HepG2 (cell line): Measurements from ENCODE around the gene GSTP1. TPM values are rescaled to one million over a fixed set of nuclear protein-coding genes. Genes with fewer than 3 reads are reported as not detected.

Experiments
- BORCS8-MEF2B ChIP-seq: sonication (generic); formaldehyde crosslinking; IDR thresholded peaks from 2 replicates; pipeline ENCODE4 v1.8.0; 2022; ENCODE audit warnings: mild to moderate bottlenecking, missing genetic modification reagents
- GPN1 ChIP-seq: sonication (generic); formaldehyde crosslinking; IDR thresholded peaks from 2 replicates; pipeline ENCODE4 v1.5.1; 2020; ENCODE audit warnings: missing genetic modification reagents, borderline replicate concordance
- KAT8 ChIP-seq: IDR thresholded peaks from 2 replicates; pipeline ENCODE4 v1.6.1; 2016; ENCODE audit warnings: missing genetic modification reagents, missing compliant biosample characterization
- KLF6 ChIP-seq: IDR thresholded peaks from 2 replicates; pipeline ENCODE4 v1.8.0; 2016; ENCODE audit warnings: missing biosample characterization, missing genetic modification reagents
- SP5 ChIP-seq: IDR thresholded peaks from 2 replicates; pipeline ENCODE4 v1.6.1; 2016; ENCODE audit warnings: low read depth, borderline replicate concordance
- ZMYM3 ChIP-seq: sonication (generic); formaldehyde crosslinking; IDR thresholded peaks from 2 replicates; pipeline ENCODE4 v1.5.1; 2020; ENCODE audit warnings: mild to moderate bottlenecking, missing genetic modification reagents
- ZNF446 ChIP-seq: sonication (generic); formaldehyde crosslinking; IDR thresholded peaks from 2 replicates; pipeline ENCODE4 v1.5.0; 2020; ENCODE audit warnings: mild to moderate bottlenecking, missing genetic modification reagents
- ZNF460 ChIP-seq: sonication (generic); formaldehyde crosslinking; IDR thresholded peaks from 2 replicates; pipeline ENCODE4 v1.5.1; 2020; ENCODE audit warnings: missing genetic modification reagents, mild to moderate bottlenecking, borderline replicate concordance
- ZNF768 ChIP-seq: sonication (generic); formaldehyde crosslinking; IDR thresholded peaks from 2 replicates; pipeline ENCODE4 v1.4.0; 2020; ENCODE audit warnings: missing genetic modification reagents
- polyA plus RNA-seq, 8 experiments: library from polyadenylated mRNA; depleted of rRNA in 3 of 8; stranded (reverse) in 7 of 8; unstranded in 1 of 8; fragments of >200 nt; fragmentation: Illumina TruSeq in 4 of 8; extraction: Trizol in 4 of 8; gene quantifications; 2 replicates each; pipeline versions ENCODE4 v1.2.1 to v1.2.3, GENCODE V29; 2011 to 2016; ENCODE audit warnings: low read depth in 4 of 8, missing spikeins in 1 of 8, mixed read lengths in 1 of 8; ENCODE audit not compliant: insufficient read depth in 1 of 8
- total RNA-seq, 5 experiments: library from RNA; depleted of rRNA; stranded (reverse); fragments of >200 nt; fragmentation: Illumina TruSeq; extraction: Trizol; gene quantifications; 2 replicates each; pipeline ENCODE4 v1.2.3, GENCODE V29; 2016; ENCODE audit warnings: low read depth in 1 of 5
- TF ChIP-seq, protein P1 (sequence below): sonication (generic); formaldehyde crosslinking; IDR thresholded peaks from 2 replicates; pipeline ENCODE4 v1.4.0; 2020; ENCODE audit warnings: mild to moderate bottlenecking, missing genetic modification reagents
- TF ChIP-seq, protein P2 (sequence below): sonication (generic); formaldehyde crosslinking; IDR thresholded peaks from 2 replicates; pipeline ENCODE4 v1.9.0; 2021; ENCODE audit warnings: missing genetic modification reagents, borderline replicate concordance
- TF ChIP-seq, protein P3 (sequence below): sonication (generic); formaldehyde crosslinking; IDR thresholded peaks from 2 replicates; pipeline ENCODE4 v1.5.0; 2020; ENCODE audit warnings: missing genetic modification reagents
- TF ChIP-seq, protein P4 (sequence below): sonication (generic); formaldehyde crosslinking; IDR thresholded peaks from 2 replicates; pipeline ENCODE4 v1.8.0; 2022; ENCODE audit warnings: mild to moderate bottlenecking, missing genetic modification reagents
- TF ChIP-seq, protein P5 (sequence below): sonication (generic); formaldehyde crosslinking; IDR thresholded peaks from 2 replicates; pipeline ENCODE4 v1.4.0; 2020; ENCODE audit warnings: missing genetic modification reagents, borderline replicate concordance
- TF ChIP-seq, protein P6 (sequence below): sonication (generic); formaldehyde crosslinking; IDR thresholded peaks from 2 replicates; pipeline ENCODE4 v1.8.0; 2022; ENCODE audit warnings: missing genetic modification reagents, low read depth, mild to moderate bottlenecking, borderline replicate concordance
- TF ChIP-seq, protein P7 (sequence below): sonication (generic); formaldehyde crosslinking; IDR thresholded peaks from 2 replicates; pipeline ENCODE4 v1.5.0; 2020; ENCODE audit warnings: mild to moderate bottlenecking, missing genetic modification reagents
- TF ChIP-seq, protein P8 (sequence below): sonication (generic); formaldehyde crosslinking; IDR thresholded peaks from 2 replicates; pipeline ENCODE4 v1.4.0; 2020; ENCODE audit warnings: mild to moderate bottlenecking, missing genetic modification reagents

Gene GSTP1
- total and polyA plus RNA-seq, 2 of the 13 experiments (the other 11 are each of a cell fraction or from before 2014, with no cell fraction given), result not detected

DNA sequence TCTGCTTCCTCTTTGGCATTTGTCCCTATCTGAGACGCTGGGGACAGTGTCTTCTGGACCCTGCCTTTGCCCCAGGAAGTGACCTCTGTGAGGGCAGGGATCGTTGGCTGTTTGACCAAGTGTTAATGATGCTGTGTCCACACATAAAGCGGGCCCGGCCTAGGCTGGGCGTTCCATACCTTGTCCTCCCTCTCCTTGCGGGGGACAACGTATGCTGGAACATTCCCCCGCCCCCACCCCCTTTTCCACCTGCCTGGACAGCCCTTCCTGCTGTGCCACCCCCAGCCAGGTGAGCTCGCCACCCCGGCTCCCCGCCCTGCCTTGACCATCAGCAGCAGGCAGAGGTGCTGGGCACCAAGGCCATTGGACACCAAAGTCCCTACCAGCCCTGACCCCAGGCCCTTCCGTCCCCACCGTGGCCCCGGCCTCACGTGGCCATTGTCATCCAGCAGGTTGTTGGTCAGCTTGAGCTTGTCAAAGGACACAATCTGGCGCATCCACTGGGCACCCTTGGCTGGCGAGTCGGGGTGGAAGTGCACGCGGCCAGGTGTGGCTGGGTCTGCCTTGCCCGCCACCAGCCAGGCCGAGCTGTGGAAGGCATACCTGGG lies 50.2 kb downstream of the GSTP1 start (continued):
- TF ChIP-seq KAT8 (CRISPR knock-in tag), result no peak
- TF ChIP-seq, protein P1, sequence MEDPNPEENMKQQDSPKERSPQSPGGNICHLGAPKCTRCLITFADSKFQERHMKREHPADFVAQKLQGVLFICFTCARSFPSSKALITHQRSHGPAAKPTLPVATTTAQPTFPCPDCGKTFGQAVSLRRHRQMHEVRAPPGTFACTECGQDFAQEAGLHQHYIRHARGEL, result no peak
- TF ChIP-seq, protein P2, sequence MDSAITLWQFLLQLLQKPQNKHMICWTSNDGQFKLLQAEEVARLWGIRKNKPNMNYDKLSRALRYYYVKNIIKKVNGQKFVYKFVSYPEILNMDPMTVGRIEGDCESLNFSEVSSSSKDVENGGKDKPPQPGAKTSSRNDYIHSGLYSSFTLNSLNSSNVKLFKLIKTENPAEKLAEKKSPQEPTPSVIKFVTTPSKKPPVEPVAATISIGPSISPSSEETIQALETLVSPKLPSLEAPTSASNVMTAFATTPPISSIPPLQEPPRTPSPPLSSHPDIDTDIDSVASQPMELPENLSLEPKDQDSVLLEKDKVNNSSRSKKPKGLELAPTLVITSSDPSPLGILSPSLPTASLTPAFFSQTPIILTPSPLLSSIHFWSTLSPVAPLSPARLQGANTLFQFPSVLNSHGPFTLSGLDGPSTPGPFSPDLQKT, result no peak
- TF ChIP-seq GPN1, result no peak
- TF ChIP-seq, protein P3, sequence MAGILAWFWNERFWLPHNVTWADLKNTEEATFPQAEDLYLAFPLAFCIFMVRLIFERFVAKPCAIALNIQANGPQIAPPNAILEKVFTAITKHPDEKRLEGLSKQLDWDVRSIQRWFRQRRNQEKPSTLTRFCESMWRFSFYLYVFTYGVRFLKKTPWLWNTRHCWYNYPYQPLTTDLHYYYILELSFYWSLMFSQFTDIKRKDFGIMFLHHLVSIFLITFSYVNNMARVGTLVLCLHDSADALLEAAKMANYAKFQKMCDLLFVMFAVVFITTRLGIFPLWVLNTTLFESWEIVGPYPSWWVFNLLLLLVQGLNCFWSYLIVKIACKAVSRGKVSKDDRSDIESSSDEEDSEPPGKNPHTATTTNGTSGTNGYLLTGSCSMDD (CRISPR knock-in tag), result no peak
- TF ChIP-seq, protein P4, sequence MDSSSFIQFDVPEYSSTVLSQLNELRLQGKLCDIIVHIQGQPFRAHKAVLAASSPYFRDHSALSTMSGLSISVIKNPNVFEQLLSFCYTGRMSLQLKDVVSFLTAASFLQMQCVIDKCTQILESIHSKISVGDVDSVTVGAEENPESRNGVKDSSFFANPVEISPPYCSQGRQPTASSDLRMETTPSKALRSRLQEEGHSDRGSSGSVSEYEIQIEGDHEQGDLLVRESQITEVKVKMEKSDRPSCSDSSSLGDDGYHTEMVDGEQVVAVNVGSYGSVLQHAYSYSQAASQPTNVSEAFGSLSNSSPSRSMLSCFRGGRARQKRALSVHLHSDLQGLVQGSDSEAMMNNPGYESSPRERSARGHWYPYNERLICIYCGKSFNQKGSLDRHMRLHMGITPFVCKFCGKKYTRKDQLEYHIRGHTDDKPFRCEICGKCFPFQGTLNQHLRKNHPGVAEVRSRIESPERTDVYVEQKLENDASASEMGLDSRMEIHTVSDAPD (CRISPR knock-in tag), result no peak
- TF ChIP-seq, protein P5, sequence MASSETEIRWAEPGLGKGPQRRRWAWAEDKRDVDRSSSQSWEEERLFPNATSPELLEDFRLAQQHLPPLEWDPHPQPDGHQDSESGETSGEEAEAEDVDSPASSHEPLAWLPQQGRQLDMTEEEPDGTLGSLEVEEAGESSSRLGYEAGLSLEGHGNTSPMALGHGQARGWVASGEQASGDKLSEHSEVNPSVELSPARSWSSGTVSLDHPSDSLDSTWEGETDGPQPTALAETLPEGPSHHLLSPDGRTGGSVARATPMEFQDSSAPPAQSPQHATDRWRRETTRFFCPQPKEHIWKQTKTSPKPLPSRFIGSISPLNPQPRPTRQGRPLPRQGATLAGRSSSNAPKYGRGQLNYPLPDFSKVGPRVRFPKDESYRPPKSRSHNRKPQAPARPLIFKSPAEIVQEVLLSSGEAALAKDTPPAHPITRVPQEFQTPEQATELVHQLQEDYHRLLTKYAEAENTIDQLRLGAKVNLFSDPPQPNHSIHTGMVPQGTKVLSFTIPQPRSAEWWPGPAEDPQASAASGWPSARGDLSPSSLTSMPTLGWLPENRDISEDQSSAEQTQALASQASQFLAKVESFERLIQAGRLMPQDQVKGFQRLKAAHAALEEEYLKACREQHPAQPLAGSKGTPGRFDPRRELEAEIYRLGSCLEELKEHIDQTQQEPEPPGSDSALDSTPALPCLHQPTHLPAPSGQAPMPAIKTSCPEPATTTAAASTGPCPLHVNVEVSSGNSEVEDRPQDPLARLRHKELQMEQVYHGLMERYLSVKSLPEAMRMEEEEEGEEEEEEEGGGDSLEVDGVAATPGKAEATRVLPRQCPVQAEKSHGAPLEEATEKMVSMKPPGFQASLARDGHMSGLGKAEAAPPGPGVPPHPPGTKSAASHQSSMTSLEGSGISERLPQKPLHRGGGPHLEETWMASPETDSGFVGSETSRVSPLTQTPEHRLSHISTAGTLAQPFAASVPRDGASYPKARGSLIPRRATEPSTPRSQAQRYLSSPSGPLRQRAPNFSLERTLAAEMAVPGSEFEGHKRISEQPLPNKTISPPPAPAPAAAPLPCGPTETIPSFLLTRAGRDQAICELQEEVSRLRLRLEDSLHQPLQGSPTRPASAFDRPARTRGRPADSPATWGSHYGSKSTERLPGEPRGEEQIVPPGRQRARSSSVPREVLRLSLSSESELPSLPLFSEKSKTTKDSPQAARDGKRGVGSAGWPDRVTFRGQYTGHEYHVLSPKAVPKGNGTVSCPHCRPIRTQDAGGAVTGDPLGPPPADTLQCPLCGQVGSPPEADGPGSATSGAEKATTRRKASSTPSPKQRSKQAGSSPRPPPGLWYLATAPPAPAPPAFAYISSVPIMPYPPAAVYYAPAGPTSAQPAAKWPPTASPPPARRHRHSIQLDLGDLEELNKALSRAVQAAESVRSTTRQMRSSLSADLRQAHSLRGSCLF, result no peak
- no peak for TF ChIP-seq ZNF460 (CRISPR knock-in tag)
- TF ChIP-seq, protein P6, sequence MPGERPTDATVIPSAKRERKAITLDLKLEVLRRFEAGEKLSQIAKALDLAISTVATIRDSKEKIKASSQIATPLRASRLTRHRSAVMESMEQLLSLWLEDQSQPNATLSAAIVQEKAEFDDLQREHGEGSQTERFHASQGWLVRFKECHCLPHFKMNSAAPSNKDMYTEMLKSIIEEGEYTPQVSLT (CRISPR knock-in tag), result no peak
- TF ChIP-seq, protein P7, sequence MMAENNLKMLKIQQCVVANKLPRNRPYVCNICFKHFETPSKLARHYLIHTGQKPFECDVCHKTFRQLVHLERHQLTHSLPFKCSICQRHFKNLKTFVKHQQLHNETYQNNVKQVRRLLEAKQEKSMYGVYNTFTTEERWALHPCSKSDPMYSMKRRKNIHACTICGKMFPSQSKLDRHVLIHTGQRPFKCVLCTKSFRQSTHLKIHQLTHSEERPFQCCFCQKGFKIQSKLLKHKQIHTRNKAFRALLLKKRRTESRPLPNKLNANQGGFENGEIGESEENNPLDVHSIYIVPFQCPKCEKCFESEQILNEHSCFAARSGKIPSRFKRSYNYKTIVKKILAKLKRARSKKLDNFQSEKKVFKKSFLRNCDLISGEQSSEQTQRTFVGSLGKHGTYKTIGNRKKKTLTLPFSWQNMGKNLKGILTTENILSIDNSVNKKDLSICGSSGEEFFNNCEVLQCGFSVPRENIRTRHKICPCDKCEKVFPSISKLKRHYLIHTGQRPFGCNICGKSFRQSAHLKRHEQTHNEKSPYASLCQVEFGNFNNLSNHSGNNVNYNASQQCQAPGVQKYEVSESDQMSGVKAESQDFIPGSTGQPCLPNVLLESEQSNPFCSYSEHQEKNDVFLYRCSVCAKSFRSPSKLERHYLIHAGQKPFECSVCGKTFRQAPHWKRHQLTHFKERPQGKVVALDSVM, result no peak
- 0 out of 2 replicates have a peak, but pooled peaks have one; percentile 15 for TF ChIP-seq SP5 (CRISPR knock-in tag)
- no peak for TF ChIP-seq BORCS8-MEF2B (CRISPR knock-in tag)
- TF ChIP-seq KLF6, result no peak
- TF ChIP-seq ZMYM3 (CRISPR knock-in tag), result peak; percentile 3; the same call in 1 of the 2 replicates
- TF ChIP-seq, protein P8, sequence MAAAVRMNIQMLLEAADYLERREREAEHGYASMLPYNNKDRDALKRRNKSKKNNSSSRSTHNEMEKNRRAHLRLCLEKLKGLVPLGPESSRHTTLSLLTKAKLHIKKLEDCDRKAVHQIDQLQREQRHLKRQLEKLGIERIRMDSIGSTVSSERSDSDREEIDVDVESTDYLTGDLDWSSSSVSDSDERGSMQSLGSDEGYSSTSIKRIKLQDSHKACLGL, result 0 out of 2 replicates have a peak, but pooled peaks have one; percentile 17
- no peak for TF ChIP-seq ZNF768 (CRISPR knock-in tag)
- TF ChIP-seq ZNF446 (CRISPR knock-in tag), result no peak
